Activated B cell treated with CpG ODN at 0.5 μM for 24 hours (primary cell): ENCODE results near the gene PNMA3. TPM values are rescaled to one million over a fixed set of nuclear protein-coding genes. Genes with fewer than 3 reads are reported as not detected.
"Not testable (repeated sequence)": the region's sequence is repeated elsewhere in the genome, so short reads cannot be mapped to it uniquely, and the experiment has no call there.

Source experiments
- ATAC-seq: fragments of 200-7000 bp; cut with Tn5 transposase; one replicate; pipeline ENCODE4 v1.10.0; 2021; ENCODE audit warnings: low read depth, mild to moderate bottlenecking, moderate library complexity
- CTCF ChIA-PET: fragments of 350-600 bp; sonication (Branson Sonifier 250); formaldehyde crosslinking; loops from one replicate; lab custom pipeline; 2021; ENCODE audit warnings: antibody characterized with exemption; lab: Charles Lee
- POLR2A ChIA-PET: fragments of 350-600 bp; sonication (Branson Sonifier 250); formaldehyde crosslinking; loops from one replicate; lab custom pipeline; 2021; ENCODE audit warnings: antibody characterized with exemption; lab: Charles Lee
- DNase-seq: peaks from one replicate; pipeline ENCODE4 v3.0.0; 2022
- H3K27ac Mint-ChIP-seq: one replicate; pipeline ENCODE4 v1.8.0; 2020; ENCODE audit warnings: mixed read lengths
- H3K27me3 Mint-ChIP-seq: one replicate; pipeline ENCODE4 v1.8.0; 2021; ENCODE audit warnings: mixed read lengths
- H3K36me3 Mint-ChIP-seq: one replicate; pipeline ENCODE4 v1.8.0; 2021; ENCODE audit warnings: low read depth, mixed read lengths
- H3K4me1 Mint-ChIP-seq: one replicate; pipeline ENCODE4 v1.8.0; 2021; ENCODE audit warnings: mixed read lengths
- H3K4me3 Mint-ChIP-seq: one replicate; pipeline ENCODE4 v1.8.0; 2020; ENCODE audit warnings: mild to moderate bottlenecking, mixed read lengths
- H3K9me3 Mint-ChIP-seq: one replicate; pipeline ENCODE4 v1.8.0; 2020; ENCODE audit warnings: mixed read lengths
- intact Hi-C: fragments of 100-400 bp; cut with micrococcal nuclease; formaldehyde crosslinking; loops from one replicate; pipeline ENCODE4 v1.15.1; 2024
- total RNA-seq: library from RNA; stranded (reverse); gene quantifications from 2 replicates; pipeline ENCODE4 v1.2.3, GENCODE V29; 2022
- TF ChIP-seq, protein P1 (sequence below): fragments of 200-600 bp; IDR thresholded peaks from one replicate; pipeline ENCODE4 v1.8.0; 2022; ENCODE audit warnings: antibody characterized with exemption, mild to moderate bottlenecking

Gene PNMA3
- total RNA-seq, 1 donor from 2014 or later, result 1.9 TPM

DNA sequence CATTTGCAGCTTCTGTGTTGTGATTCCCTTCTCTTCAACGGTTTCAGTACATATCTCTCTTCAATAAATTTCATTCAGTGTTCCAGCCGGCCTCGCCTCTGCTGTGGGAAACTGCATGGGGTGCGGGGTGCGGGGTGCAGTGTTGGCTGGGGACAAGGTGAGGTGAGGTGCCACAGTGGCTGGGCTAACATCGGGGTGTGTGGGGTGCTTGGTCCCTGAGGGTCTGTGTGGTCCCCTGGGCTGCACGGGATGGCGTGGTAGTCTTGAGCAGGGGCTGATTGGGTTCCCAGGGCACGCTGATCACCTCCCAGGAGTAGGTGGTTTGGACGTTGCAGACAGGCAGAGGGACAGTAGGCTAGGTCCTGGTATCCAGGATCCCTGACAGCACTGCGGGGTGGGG is 18.7 kb downstream of the PNMA3 start:
- Mint-ChIP-seq H3K4me1 (no peaks in the 10 kb centered on the region), H3K27ac (no peak overlapping the region), H3K36me3 (no peaks in the 10 kb centered on the region), H3K4me3 (no peak overlapping the region), H3K9me3 (no peaks in the 10 kb centered on the region), H3K27me3 (no peaks in the 10 kb centered on the region)
- TF ChIP-seq, protein P1, sequence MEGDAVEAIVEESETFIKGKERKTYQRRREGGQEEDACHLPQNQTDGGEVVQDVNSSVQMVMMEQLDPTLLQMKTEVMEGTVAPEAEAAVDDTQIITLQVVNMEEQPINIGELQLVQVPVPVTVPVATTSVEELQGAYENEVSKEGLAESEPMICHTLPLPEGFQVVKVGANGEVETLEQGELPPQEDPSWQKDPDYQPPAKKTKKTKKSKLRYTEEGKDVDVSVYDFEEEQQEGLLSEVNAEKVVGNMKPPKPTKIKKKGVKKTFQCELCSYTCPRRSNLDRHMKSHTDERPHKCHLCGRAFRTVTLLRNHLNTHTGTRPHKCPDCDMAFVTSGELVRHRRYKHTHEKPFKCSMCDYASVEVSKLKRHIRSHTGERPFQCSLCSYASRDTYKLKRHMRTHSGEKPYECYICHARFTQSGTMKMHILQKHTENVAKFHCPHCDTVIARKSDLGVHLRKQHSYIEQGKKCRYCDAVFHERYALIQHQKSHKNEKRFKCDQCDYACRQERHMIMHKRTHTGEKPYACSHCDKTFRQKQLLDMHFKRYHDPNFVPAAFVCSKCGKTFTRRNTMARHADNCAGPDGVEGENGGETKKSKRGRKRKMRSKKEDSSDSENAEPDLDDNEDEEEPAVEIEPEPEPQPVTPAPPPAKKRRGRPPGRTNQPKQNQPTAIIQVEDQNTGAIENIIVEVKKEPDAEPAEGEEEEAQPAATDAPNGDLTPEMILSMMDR, result no peak
- ATAC-seq (no peak), DNase-seq (no peak)
- intact Hi-C loops, result no loop called here
- ChIA-PET CTCF (no interaction called here), POLR2A (no interaction called here)

DNA sequence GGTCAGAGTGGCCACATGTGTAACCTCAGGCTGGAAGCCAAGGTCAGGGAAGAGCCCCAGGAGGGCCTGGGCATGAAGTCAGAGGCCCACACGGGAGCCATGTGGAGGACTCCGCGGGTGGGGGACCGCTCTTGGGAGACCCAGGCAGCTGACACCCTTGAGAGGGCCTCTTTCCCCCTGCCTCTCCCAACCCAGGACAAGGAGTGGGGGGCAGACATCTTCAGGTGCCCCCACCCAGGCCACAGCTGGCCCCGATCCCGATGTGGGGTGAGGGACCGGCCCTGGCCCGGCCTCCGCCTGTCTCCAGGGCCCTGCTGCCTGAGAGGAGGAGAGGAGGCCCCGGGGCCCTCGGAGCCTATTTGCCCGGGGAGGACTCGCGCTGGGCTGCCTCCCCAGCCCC is 19.1 kb downstream of the PNMA3 start:
- ATAC-seq (no peak), DNase-seq (no peak)
- TF ChIP-seq, protein P1, result no peak
- Mint-ChIP-seq H3K27ac (no peak overlapping the region), H3K4me1 (no peaks in the 10 kb centered on the region), H3K9me3 (no peaks in the 10 kb centered on the region), H3K4me3 (no peak overlapping the region), H3K36me3 (no peaks in the 10 kb centered on the region), H3K27me3 (no peaks in the 10 kb centered on the region)
- CTCF ChIA-PET, result no interaction called here
- POLR2A ChIA-PET, result no interaction called here
- intact Hi-C loops, result no loop called here

DNA sequence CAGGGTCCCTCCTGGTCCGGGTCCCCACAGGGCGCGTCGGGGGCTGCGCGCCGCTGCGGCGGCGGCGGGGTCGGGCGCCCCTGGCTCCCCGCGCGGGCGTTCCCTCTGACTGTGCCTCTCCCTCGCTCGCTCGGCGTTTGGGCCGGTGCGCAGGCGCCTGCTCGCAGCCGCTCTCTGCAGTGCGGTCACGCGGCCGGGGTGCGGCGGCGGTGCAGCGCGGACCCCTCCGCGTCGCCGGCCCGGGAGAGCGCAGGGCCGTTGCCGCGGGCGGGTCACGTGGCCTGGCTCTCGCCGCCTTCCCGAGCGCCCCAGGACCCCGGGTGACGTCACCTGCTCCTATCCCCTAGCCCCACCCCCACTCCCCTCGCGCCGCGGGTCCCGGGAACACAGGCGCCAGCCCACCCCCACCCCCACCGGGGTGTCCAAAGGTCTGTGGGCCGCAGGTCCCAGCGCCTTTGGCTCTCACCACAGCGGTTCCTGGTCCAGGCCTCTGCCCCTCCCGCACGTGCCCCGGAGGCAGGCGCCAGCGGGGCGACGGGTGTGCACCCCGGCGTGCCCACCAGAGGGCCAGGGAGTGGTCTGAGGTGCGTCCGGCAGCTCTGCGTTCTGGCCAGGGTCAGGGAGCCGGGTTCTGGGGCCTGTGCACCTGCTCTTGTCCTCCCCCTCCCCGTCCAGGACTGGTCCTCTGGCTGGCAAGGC is 21.3 kb downstream of the PNMA3 start:
- H3K27ac Mint-ChIP-seq, intact Hi-C loops, CTCF ChIA-PET, DNase-seq, POLR2A ChIA-PET, H3K4me1 Mint-ChIP-seq, H3K9me3 Mint-ChIP-seq, H3K36me3 Mint-ChIP-seq, H3K27me3 Mint-ChIP-seq, H3K4me3 Mint-ChIP-seq: not testable (repeated sequence)
- peak; percentile 81 for ATAC-seq

DNA sequence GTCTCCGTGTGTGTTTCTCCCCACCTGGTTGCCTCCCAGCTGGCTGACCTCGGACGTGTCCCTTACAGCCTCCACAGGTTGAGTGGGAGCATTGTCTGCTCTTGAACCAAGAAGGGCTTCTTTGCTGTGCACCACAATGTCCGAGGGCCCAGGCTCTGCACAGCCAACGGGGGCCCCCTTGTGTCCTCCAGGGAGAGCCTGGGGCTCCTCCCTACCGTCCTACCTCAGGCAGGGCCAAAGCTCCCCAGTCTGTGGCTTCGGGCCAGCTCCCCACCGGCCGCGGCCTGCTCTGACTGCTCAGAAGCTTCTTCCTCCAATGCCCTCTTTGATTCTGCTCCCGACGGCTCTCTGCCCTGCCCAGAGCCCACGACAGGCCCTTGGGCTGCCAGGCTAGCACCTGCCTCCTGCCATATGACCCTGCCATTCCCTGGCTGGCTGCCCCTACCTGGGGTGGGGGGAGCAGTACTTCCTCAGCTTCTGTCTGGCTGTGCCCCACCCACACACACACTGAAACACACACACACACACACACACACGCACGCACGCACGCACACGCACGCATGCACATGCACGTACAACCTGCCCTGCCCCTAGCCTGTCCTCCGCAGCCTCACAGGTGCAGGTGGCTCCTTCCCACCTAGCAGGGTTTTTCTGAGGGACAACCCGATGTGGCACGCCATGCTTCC is 27.1 kb downstream of the PNMA3 start:
- H3K9me3 Mint-ChIP-seq, CTCF ChIA-PET, H3K27ac Mint-ChIP-seq, H3K36me3 Mint-ChIP-seq, POLR2A ChIA-PET, H3K4me3 Mint-ChIP-seq, ATAC-seq, DNase-seq, intact Hi-C loops, H3K4me1 Mint-ChIP-seq, H3K27me3 Mint-ChIP-seq: not testable (repeated sequence)

DNA sequence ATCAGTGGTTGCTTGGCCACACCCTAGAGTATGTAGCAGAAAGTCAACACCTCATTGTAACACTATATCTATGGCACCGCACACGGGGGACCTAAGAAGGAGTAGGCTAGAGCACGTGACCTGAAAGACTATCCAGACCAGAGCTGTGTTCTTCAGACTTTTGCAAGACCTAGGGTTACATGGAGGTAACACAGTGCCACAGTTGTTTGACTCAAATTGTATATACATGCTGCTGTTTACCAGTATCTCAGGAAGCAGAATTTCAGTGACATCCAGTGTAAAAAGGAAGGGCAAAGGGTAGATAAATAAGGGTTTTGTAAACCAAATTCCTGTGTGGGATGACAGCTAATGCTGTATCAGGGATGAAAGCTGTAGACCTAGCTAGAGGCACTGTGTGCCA is 46.1 kb downstream of the PNMA3 start:
- POLR2A ChIA-PET, result no interaction called here
- H3K4me3 Mint-ChIP-seq, result no peak overlapping the region

DNA sequence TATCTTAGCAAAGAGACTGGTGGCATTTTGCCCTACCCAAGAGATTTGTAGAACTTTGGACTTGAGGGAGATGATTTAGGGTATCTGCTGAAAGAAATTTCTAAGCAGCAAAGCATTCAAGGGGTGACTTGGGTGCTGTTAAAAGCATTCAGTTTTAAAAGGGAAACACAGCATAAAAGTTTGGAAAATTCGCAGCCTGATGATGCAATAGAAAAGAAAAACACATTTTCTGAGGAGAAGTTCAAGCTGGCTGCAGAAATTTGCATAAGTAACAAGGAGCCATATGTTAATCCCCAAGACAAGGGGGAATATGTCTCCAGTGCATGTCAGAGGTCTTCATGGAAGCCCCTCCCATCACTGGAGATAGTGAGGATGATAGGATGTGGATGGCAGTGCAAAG is 48.7 kb downstream of the PNMA3 start:
- intact Hi-C loops, POLR2A ChIA-PET: not testable (repeated sequence)
- H3K9me3 Mint-ChIP-seq, result peaks cover 12% of the 10 kb centered on the region

More for the DNA sequence above, 46.1 kb downstream of the PNMA3 start:
- no peak for ATAC-seq
- Mint-ChIP-seq H3K27me3 (no peaks in the 10 kb centered on the region), H3K27ac (no peak overlapping the region), H3K36me3 (no peaks in the 10 kb centered on the region), H3K4me1 (peaks cover 4% of the 10 kb centered on the region), H3K9me3 (peaks cover 12% of the 10 kb centered on the region)
- TF ChIP-seq, protein P1, result no peak
- intact Hi-C loops, result no loop called here
- CTCF ChIA-PET, result no interaction called here
- no peak for DNase-seq

DNA sequence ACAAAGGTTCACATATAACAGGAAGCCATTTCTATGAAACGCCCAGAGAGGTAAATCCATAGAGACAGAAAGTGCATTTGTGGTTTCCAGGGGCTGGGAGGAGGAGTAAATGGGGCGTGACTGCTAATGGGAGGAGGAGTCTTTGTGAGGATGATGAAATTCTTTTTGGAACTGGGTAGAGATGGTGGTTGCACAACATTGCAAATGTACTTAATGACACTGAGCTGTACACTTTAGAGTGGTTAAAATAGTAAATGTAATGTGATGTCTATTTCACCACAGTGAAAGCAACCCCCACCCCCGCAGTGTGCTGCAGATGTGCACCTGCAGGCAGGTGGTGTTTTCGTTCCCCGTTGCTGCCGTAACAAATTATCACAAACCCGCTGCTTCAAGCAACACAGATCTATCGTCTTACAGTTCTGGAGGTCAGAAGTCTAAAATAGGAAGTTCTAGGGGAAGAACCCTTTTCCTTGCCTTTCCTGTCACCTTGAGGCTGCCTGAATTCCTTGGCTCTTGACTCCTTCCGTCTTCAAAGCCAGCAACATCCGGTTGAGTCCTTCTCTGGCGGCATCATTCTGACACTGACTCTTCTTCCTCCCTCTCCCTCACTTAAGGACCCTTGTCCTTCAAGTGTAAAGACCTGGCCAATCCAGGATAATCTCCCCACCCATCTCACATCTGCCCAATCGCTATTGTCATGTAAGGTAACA is 50.0 kb downstream of the PNMA3 start:
- intact Hi-C loops, H3K27ac Mint-ChIP-seq, H3K36me3 Mint-ChIP-seq, POLR2A ChIA-PET, DNase-seq, CTCF ChIA-PET, H3K4me1 Mint-ChIP-seq, H3K9me3 Mint-ChIP-seq, H3K4me3 Mint-ChIP-seq, H3K27me3 Mint-ChIP-seq: not testable (repeated sequence)
- ATAC-seq, result peak; percentile 37

More for the DNA sequence above, 48.7 kb downstream of the PNMA3 start:
- H3K27me3 Mint-ChIP-seq, DNase-seq, H3K27ac Mint-ChIP-seq, H3K4me3 Mint-ChIP-seq, CTCF ChIA-PET, H3K36me3 Mint-ChIP-seq, ATAC-seq, H3K4me1 Mint-ChIP-seq: not testable (repeated sequence)
